Transverse colon (tissue), 4 donors: Measurements from ENCODE around the gene TAF4.
"Not testable (repeated sequence)": the region's sequence is repeated elsewhere in the genome, so short reads cannot be mapped to it uniquely, and the experiment has no call there.

Experiments
- CTCF ChIP-seq, 5 experiments: fragments of 200-600 bp in 3 of 5; fragments of 450-650 bp in 2 of 5; sonication (generic) in 3 of 5; IDR thresholded peaks; 1 replicate in 2 of 5; 2 replicates in 3 of 5; pipeline ENCODE4 v1.5.1; 2016 to 2017; ENCODE audit warnings: antibody characterized with exemption in 5 of 5, inconsistent platforms in 3 of 5, mild to moderate bottlenecking in 2 of 5, moderate library complexity in 1 of 5
- POLR2A ChIP-seq: fragments of 450-650 bp; IDR thresholded peaks from one replicate; pipeline ENCODE4 v1.6.1; 2016; ENCODE audit warnings: antibody characterized with exemption, mild to moderate bottlenecking, moderate library complexity
- POLR2AphosphoS5 ChIP-seq, 3 donors: sonication (generic); formaldehyde crosslinking; IDR thresholded peaks; one replicate each; pipeline ENCODE4 v1.6.1; 2016; ENCODE audit warnings: antibody characterized with exemption in 3 of 3

GRCh38 chr20:62055862-62056115 lies 9.9 kb downstream of the TAF4 start:
- TF ChIP-seq CTCF (IDR thresholded peaks at IDR 0.05); POLR2AphosphoS5 (IDR thresholded peaks at IDR 0.05); POLR2A: not testable (repeated sequence)
